Non-pigmented ciliary epithelial cell (primary cell): ENCODE data around the gene ADAM12.

Experiments
- DNase-seq: peaks from one replicate; pipeline ENCODE4 v3.0.0-alpha.2; 2010; ENCODE audit warnings: low read depth

Gene ADAM12

GRCh38 chr10:126387931-126388911 lies at the start of gene ADAM12:
TSS of gene ADAM12 (minus strand) at chr10:126388477. CDS start at chr10:126388145, 332 bp downstream.
- DNase-seq, result no peak

- no peak for DNase-seq
Measured at GRCh38 chr10:126437635-126438406, 49.5 kb upstream of the ADAM12 start.

- no peak for DNase-seq
Measured at GRCh38 chr10:126434235-126434634, 46.0 kb upstream of the ADAM12 start.

GRCh38 chr10:126433351-126433750 lies 45.1 kb upstream of the ADAM12 start:
- no peak for DNase-seq

- DNase-seq, result no peak
Measured at GRCh38 chr10:126432507-126432906, 44.2 kb upstream of the ADAM12 start.

GRCh38 chr10:126431816-126432215 lies 43.5 kb upstream of the ADAM12 start:
- no peak for DNase-seq

GRCh38 chr10:126430512-126430911 lies 42.2 kb upstream of the ADAM12 start:
- no peak for DNase-seq

- DNase-seq, result no peak
Measured at GRCh38 chr10:126429275-126429674, 41.0 kb upstream of the ADAM12 start.

- DNase-seq, result no peak
Measured at GRCh38 chr10:126425489-126426065, 37.3 kb upstream of the ADAM12 start.

- DNase-seq, result no peak
Measured at GRCh38 chr10:126425032-126425431, 36.8 kb upstream of the ADAM12 start.

- DNase-seq, result no peak
Measured at GRCh38 chr10:126423732-126424491, 35.6 kb upstream of the ADAM12 start.

- no peak for DNase-seq
Measured at GRCh38 chr10:126422567-126422966, 34.3 kb upstream of the ADAM12 start.

- peak; percentile 96 for DNase-seq
Measured at GRCh38 chr10:126421756-126422256, 33.5 kb upstream of the ADAM12 start.

- DNase-seq, result no peak
Measured at GRCh38 chr10:126420567-126421300, 32.5 kb upstream of the ADAM12 start.

- no peak for DNase-seq
Measured at GRCh38 chr10:126417220-126417825, 29.0 kb upstream of the ADAM12 start.

GRCh38 chr10:126409821-126410220 lies 21.5 kb upstream of the ADAM12 start:
- DNase-seq, result no peak

GRCh38 chr10:126408953-126409641 lies 20.8 kb upstream of the ADAM12 start:
- DNase-seq, result no peak

GRCh38 chr10:126407831-126408230 lies 19.6 kb upstream of the ADAM12 start:
- no peak for DNase-seq

- DNase-seq, result no peak
Measured at GRCh38 chr10:126405239-126405775, 17.0 kb upstream of the ADAM12 start.
